Karpas-422 (cell line): ENCODE measurements around the gene ZNF638. TPM values are rescaled to one million over a fixed set of nuclear protein-coding genes. Genes with fewer than 3 reads are reported as not detected.
"Not testable (repeated sequence)": the region's sequence is repeated elsewhere in the genome, so short reads cannot be mapped to it uniquely, and the experiment has no call there.

Experiments
- DNase-seq: peaks from one replicate; pipeline ENCODE4 v3.0.0-alpha.2; 2015
- H2AFZ ChIP-seq: fragments of 200-600 bp; sonication (generic); 2 replicates; pipeline ENCODE4 v1.6.1; 2014; ENCODE audit warnings: antibody characterized with exemption, low read length, mixed read lengths
- H3K27ac ChIP-seq: fragments of 200-600 bp; sonication (generic); 2 replicates; pipeline ENCODE4 v1.5.1; 2014; ENCODE audit warnings: mild to moderate bottlenecking, low read length, moderate library complexity
- H3K27me3 ChIP-seq: fragments of 200-600 bp; sonication (generic); 2 replicates; pipeline ENCODE4 v1.6.1; 2014; ENCODE audit warnings: low read length, mixed read lengths
- H3K36me3 ChIP-seq: fragments of 200-600 bp; sonication (generic); 2 replicates; pipeline ENCODE4 v1.6.1; 2014; ENCODE audit warnings: low read length, mixed read lengths; ENCODE audit not compliant: insufficient read depth
- H3K4me1 ChIP-seq: fragments of 200-600 bp; sonication (generic); 2 replicates; pipeline ENCODE4 v1.6.1; 2014; ENCODE audit warnings: mild to moderate bottlenecking, low read length, mixed read lengths
- H3K4me2 ChIP-seq: fragments of 200-600 bp; sonication (generic); 2 replicates; pipeline ENCODE4 v1.6.1; 2014; ENCODE audit warnings: low read length, low read depth, mild to moderate bottlenecking; ENCODE audit not compliant: poor library complexity, severe bottlenecking
- H3K4me3 ChIP-seq: fragments of 200-600 bp; sonication (generic); 2 replicates; pipeline ENCODE4 v1.5.1; 2014; ENCODE audit warnings: mild to moderate bottlenecking, antibody characterized with exemption, low read length, mixed read lengths
- H3K79me2 ChIP-seq: fragments of 200-600 bp; sonication (generic); 2 replicates; pipeline ENCODE4 v1.6.1; 2014; ENCODE audit warnings: mild to moderate bottlenecking, low read length, mixed read lengths
- H3K9ac ChIP-seq: fragments of 200-600 bp; sonication (generic); 2 replicates; pipeline ENCODE4 v1.6.0; 2014; ENCODE audit warnings: low read length
- H3K9me2 ChIP-seq: fragments of 200-600 bp; sonication (generic), shearing (Covaris generic); replicated peaks from 2 replicates; pipeline ENCODE4 v1.6.0; 2014; ENCODE audit warnings: mild to moderate bottlenecking, low read length, moderate library complexity; ENCODE audit not compliant: insufficient read depth
- H3K9me3 ChIP-seq: fragments of 300-700, 200-600 bp; sonication (generic); 2 replicates; pipeline ENCODE4 v1.6.1; 2014; ENCODE audit warnings: low read length, mixed read lengths
- H4K20me1 ChIP-seq: fragments of 200-600 bp; sonication (generic); 2 replicates; pipeline ENCODE4 v1.6.1; 2014; ENCODE audit warnings: mild to moderate bottlenecking, antibody characterized with exemption, low read length, low read depth; ENCODE audit not compliant: insufficient read depth
- total RNA-seq: library from RNA; depleted of rRNA; stranded (reverse); fragments of >200 nt; shearing (Covaris generic); gene quantifications from 2 replicates; pipeline ENCODE4 v1.2.3, GENCODE V29; 2014; ENCODE audit warnings: low replicate concordance

The ZNF638 gene
- total RNA-seq, 1 experiment from 2014 or later, result 317 TPM

- H3K79me2 ChIP-seq, result peaks cover 4% of the 10 kb centered on the region
Observed at GRCh38 chr2:71326968-71327367, 4.6 kb upstream of the ZNF638 start.

GRCh38 chr2:71327916-71328315 is 3.7 kb upstream of the ZNF638 start:
- no peak overlapping the region for H3K9ac ChIP-seq
- peaks cover 6% of the 10 kb centered on the region for H3K4me1 ChIP-seq
- H3K27ac ChIP-seq, result no peak overlapping the region
- no peak for DNase-seq
- H3K79me2 ChIP-seq, result peaks cover 14% of the 10 kb centered on the region
- H3K4me3 ChIP-seq, result no peak overlapping the region
- no peak overlapping the region for H3K4me2 ChIP-seq
- H3K36me3 ChIP-seq, result no peaks in the 10 kb centered on the region
- H2AFZ ChIP-seq, result no peak overlapping the region
- H4K20me1 ChIP-seq, result no peaks in the 10 kb centered on the region
- H3K27me3 ChIP-seq, result 0 out of 2 replicates have a peak, but pooled peaks cover 2% of the 10 kb centered on the region
- no peaks in the 10 kb centered on the region for H3K9me3 ChIP-seq
- H3K9me2 ChIP-seq, result no peaks in the 10 kb centered on the region

More at GRCh38 chr2:71326968-71327367, 4.6 kb upstream of the ZNF638 start:
- Histone ChIP-seq H3K9me3 (no peaks in the 10 kb centered on the region), H2AFZ (no peak overlapping the region), H3K27me3 (0 out of 2 replicates have a peak, but pooled peaks cover 2% of the 10 kb centered on the region), H3K4me1 (peaks cover 4% of the 10 kb centered on the region; the same call in 1 of the 2 replicates), H3K9ac (no peak overlapping the region), H3K4me3 (no peak overlapping the region), H3K9me2 (no peaks in the 10 kb centered on the region), H4K20me1 (no peaks in the 10 kb centered on the region), H3K27ac (no peak overlapping the region), H3K4me2 (no peak overlapping the region), H3K36me3 (no peaks in the 10 kb centered on the region)
- DNase-seq, result no peak

- Histone ChIP-seq H3K27me3 (0 out of 2 replicates have a peak, but pooled peaks cover 2% of the 10 kb centered on the region), H3K4me2 (no peak overlapping the region), H3K9me3 (no peaks in the 10 kb centered on the region), H3K27ac (no peak overlapping the region), H3K9me2 (no peaks in the 10 kb centered on the region), H4K20me1 (peaks cover 6% of the 10 kb centered on the region; the same call in 1 of the 2 replicates), H3K4me3 (no peak overlapping the region), H3K79me2 (peaks cover 36% of the 10 kb centered on the region), H3K36me3 (peaks cover 18% of the 10 kb centered on the region; the same call in 1 of the 2 replicates), H2AFZ (no peak overlapping the region), H3K9ac (no peak overlapping the region), H3K4me1 (peaks cover 21% of the 10 kb centered on the region)
- no peak for DNase-seq
Observed at GRCh38 chr2:71330155-71330554, 1.4 kb upstream of the ZNF638 start.

GRCh38 chr2:71330585-71331330 is 824 bp upstream of the ZNF638 start:
- Histone ChIP-seq H3K27ac (no peak overlapping the region), H4K20me1 (peaks cover 7% of the 10 kb centered on the region; the same call in 1 of the 2 replicates), H3K4me3 (peak overlapping the region; percentile 45; the same call in 1 of the 2 replicates), H3K79me2 (peaks cover 42% of the 10 kb centered on the region), H3K4me2 (peak overlapping the region; percentile 47), H3K36me3 (peaks cover 24% of the 10 kb centered on the region; the same call in 1 of the 2 replicates), H3K9me2 (no peaks in the 10 kb centered on the region), H3K27me3 (0 out of 2 replicates have a peak, but pooled peaks cover 2% of the 10 kb centered on the region), H3K9ac (no peak overlapping the region), H2AFZ (peak overlapping the region; percentile 86), H3K4me1 (peaks cover 22% of the 10 kb centered on the region), H3K9me3 (no peaks in the 10 kb centered on the region)
- DNase-seq, result no peak

- Histone ChIP-seq H3K4me2 (peak overlapping the region; percentile 47), H3K36me3 (peaks cover 25% of the 10 kb centered on the region; the same call in 1 of the 2 replicates), H2AFZ (peak overlapping the region; percentile 86), H3K79me2 (peaks cover 47% of the 10 kb centered on the region), H3K4me1 (peaks cover 23% of the 10 kb centered on the region), H3K9ac (0 out of 2 replicates have a peak overlapping the region, but pooled peaks have one; percentile 24), H3K4me3 (peak overlapping the region; percentile 45; the same call in 1 of the 2 replicates)
- DNase-seq, H3K9me2 ChIP-seq, H3K27me3 ChIP-seq, H3K27ac ChIP-seq, H4K20me1 ChIP-seq, H3K9me3 ChIP-seq: not testable (repeated sequence)
Observed at GRCh38 chr2:71331331-71331580, 326 bp upstream of the ZNF638 start.

- Histone ChIP-seq H3K9me3 (no peaks in the 10 kb centered on the region), H3K27ac (peak overlapping the region; percentile 54; the same call in 1 of the 2 replicates), H3K4me3 (peak overlapping the region; percentile 73), H3K9me2 (no peaks in the 10 kb centered on the region), H3K4me1 (peaks cover 34% of the 10 kb centered on the region), H2AFZ (peak overlapping the region; percentile 78; the same call in 1 of the 2 replicates), H3K9ac (peak overlapping the region; percentile 91), H3K27me3 (no peaks in the 10 kb centered on the region), H3K79me2 (peaks cover 59% of the 10 kb centered on the region), H3K36me3 (peaks cover 28% of the 10 kb centered on the region; the same call in 1 of the 2 replicates), H4K20me1 (peaks cover 21% of the 10 kb centered on the region; the same call in 1 of the 2 replicates), H3K4me2 (peak overlapping the region; percentile 85)
- no peak for DNase-seq
Observed at GRCh38 chr2:71332435-71332796, 834 bp downstream of the ZNF638 start.

- peaks cover 33% of the 10 kb centered on the region for H4K20me1 ChIP-seq
- H3K27ac ChIP-seq, result no peak overlapping the region
- H3K4me1 ChIP-seq, result peaks cover 41% of the 10 kb centered on the region
- peak overlapping the region; percentile 85 for H3K4me2 ChIP-seq
- no peaks in the 10 kb centered on the region for H3K9me2 ChIP-seq
- no peak for DNase-seq
- H3K4me3 ChIP-seq, result peak overlapping the region; percentile 73
- H2AFZ ChIP-seq, result no peak overlapping the region
- H3K9me3 ChIP-seq, result no peaks in the 10 kb centered on the region
- H3K79me2 ChIP-seq, result peaks cover 71% of the 10 kb centered on the region
- H3K27me3 ChIP-seq, result no peaks in the 10 kb centered on the region
- H3K36me3 ChIP-seq, result peaks cover 34% of the 10 kb centered on the region
- H3K9ac ChIP-seq, result peak overlapping the region; percentile 91
Observed at GRCh38 chr2:71333619-71334018, 2.0 kb downstream of the ZNF638 start.

- Histone ChIP-seq H3K9me3 (no peaks in the 10 kb centered on the region), H3K9ac (no peak overlapping the region), H2AFZ (no peak overlapping the region), H3K36me3 (peaks cover 51% of the 10 kb centered on the region), H3K4me1 (peaks cover 38% of the 10 kb centered on the region), H3K4me3 (no peak overlapping the region), H3K27me3 (no peaks in the 10 kb centered on the region), H3K4me2 (no peak overlapping the region), H4K20me1 (peaks cover 53% of the 10 kb centered on the region), H3K9me2 (no peaks in the 10 kb centered on the region), H3K27ac (no peak overlapping the region), H3K79me2 (peaks cover 98% of the 10 kb centered on the region)
- DNase-seq, result no peak
Observed at GRCh38 chr2:71336384-71336783, 4.8 kb downstream of the ZNF638 start.
